GM23338 (cell line): Measurements from ENCODE around the gene NLGN1. TPM values are rescaled to one million over a fixed set of nuclear protein-coding genes. Genes with fewer than 3 reads are reported as not detected.

Experiments
- ATAC-seq: fragments of 200-7000 bp; cut with Tn5 transposase; 3 replicates; pipeline ENCODE4 v1.9.1; 2020
- DNase-seq: peaks from one replicate; pipeline ENCODE4 v3.0.0-alpha.2; 2015; ENCODE audit warnings: low spot score
- H2AFZ ChIP-seq: fragments of 200-600 bp; sonication (generic); 2 replicates; pipeline ENCODE4 v1.8.0; 2016; ENCODE audit warnings: antibody characterized with exemption, mild to moderate bottlenecking, moderate library complexity
- H3F3A ChIP-seq: fragments of 200-600 bp; sonication (generic); replicated peaks from 2 replicates; pipeline ENCODE4 v1.8.0; 2017; ENCODE audit warnings: antibody characterized with exemption, mixed run types, low read depth
- H3K27ac ChIP-seq: fragments of 200-600 bp; sonication (generic); 2 replicates; pipeline ENCODE4 v1.6.1; 2016; ENCODE audit warnings: low read depth
- H3K27me3 ChIP-seq: fragments of 200-600 bp; sonication (generic); 2 replicates; pipeline ENCODE4 v1.8.0; 2016; ENCODE audit warnings: mild to moderate bottlenecking, mixed run types, moderate library complexity; ENCODE audit not compliant: insufficient read depth
- H3K36me3 ChIP-seq: fragments of 200-600 bp; sonication (generic); 2 replicates; pipeline ENCODE4 v1.8.0; 2016; ENCODE audit warnings: mild to moderate bottlenecking; ENCODE audit not compliant: insufficient read depth
- H3K4me1 ChIP-seq: fragments of 200-600 bp; sonication (generic); 2 replicates; pipeline ENCODE4 v1.8.0; 2016; ENCODE audit warnings: mild to moderate bottlenecking, moderate library complexity; ENCODE audit not compliant: insufficient read depth
- H3K4me2 ChIP-seq: fragments of 200-600 bp; sonication (generic); 2 replicates; pipeline ENCODE4 v1.7.1; 2017; ENCODE audit warnings: mixed run types
- H3K4me3 ChIP-seq: fragments of 200-600 bp; sonication (generic); 2 replicates; pipeline ENCODE4 v1.6.1; 2016; ENCODE audit warnings: mixed run types
- H3K79me2 ChIP-seq: fragments of 200-600 bp; sonication (generic); replicated peaks from 2 replicates; pipeline ENCODE4 v1.8.0; 2017; ENCODE audit warnings: mild to moderate bottlenecking; ENCODE audit not compliant: insufficient read depth
- H3K9me2 ChIP-seq: fragments of 200-600 bp; sonication (generic); 2 replicates; pipeline ENCODE4 v1.8.0; 2017; ENCODE audit not compliant: insufficient read depth
- H4K20me1 ChIP-seq: fragments of 200-600 bp; sonication (generic); replicated peaks from 2 replicates; pipeline ENCODE4 v1.8.0; 2017; ENCODE audit warnings: mild to moderate bottlenecking; ENCODE audit not compliant: insufficient read depth
- H3K27ac Mint-ChIP-seq: 2 replicates; pipeline ENCODE4 v1.8.0; 2020; ENCODE audit warnings: inconsistent platforms, mild to moderate bottlenecking, moderate library complexity, mixed read lengths
- H3K27me3 Mint-ChIP-seq: 3 replicates; pipeline ENCODE4 v1.8.0; 2022; ENCODE audit warnings: low read depth, mild to moderate bottlenecking, moderate library complexity, mixed read lengths, inconsistent platforms; ENCODE audit not compliant: insufficient read depth, poor library complexity
- H3K36me3 Mint-ChIP-seq: 3 replicates; pipeline ENCODE4 v1.8.0; 2021; ENCODE audit warnings: low read depth, mild to moderate bottlenecking, inconsistent platforms, moderate library complexity, mixed read lengths
- H3K4me1 Mint-ChIP-seq: 3 replicates; pipeline ENCODE4 v1.8.0; 2020; ENCODE audit warnings: mild to moderate bottlenecking, inconsistent platforms, mixed read lengths
- H3K4me3 Mint-ChIP-seq: 3 replicates; pipeline ENCODE4 v1.8.0; 2021; ENCODE audit warnings: moderate library complexity, mild to moderate bottlenecking, inconsistent platforms, mixed read lengths
- H3K9me3 Mint-ChIP-seq: 3 replicates; pipeline ENCODE4 v1.8.0; 2020; ENCODE audit warnings: moderate library complexity, mild to moderate bottlenecking, inconsistent platforms, mixed read lengths
- CREB1 ChIP-seq: fragments of 250-450 bp; sonication (Bioruptor Pico); IDR thresholded peaks from 2 replicates; pipeline ENCODE4 v1.5.0; 2020; ENCODE audit warnings: low read depth, mild to moderate bottlenecking, moderate library complexity
- EZH2 ChIP-seq: fragments of 200-600 bp; sonication (generic); IDR thresholded peaks from one replicate; pipeline ENCODE4 v1.8.0; 2017; ENCODE audit warnings: antibody characterized with exemption, mild to moderate bottlenecking, low read depth; ENCODE audit not compliant: unreplicated experiment
- EZH2phosphoT487 ChIP-seq: fragments of 200-600 bp; sonication (generic); IDR thresholded peaks from one replicate; pipeline ENCODE4 v1.8.1; 2018; ENCODE audit warnings: antibody characterized with exemption; ENCODE audit not compliant: unreplicated experiment
- JUNB ChIP-seq: IDR thresholded peaks from one replicate; pipeline ENCODE4 v1.6.1; 2016; ENCODE audit warnings: antibody characterized with exemption; ENCODE audit not compliant: unreplicated experiment
- NANOG ChIP-seq: IDR thresholded peaks from 2 replicates; pipeline ENCODE4 v1.6.1; 2016; ENCODE audit warnings: antibody characterized with exemption, borderline replicate concordance
- POLR2AphosphoS5 ChIP-seq: IDR thresholded peaks from 2 replicates; pipeline ENCODE4 v1.6.1; 2016; ENCODE audit warnings: antibody characterized with exemption, low read depth
- STAT1 ChIP-seq: IDR thresholded peaks from one replicate; pipeline ENCODE4 v1.6.1; 2016; ENCODE audit warnings: antibody characterized with exemption; ENCODE audit not compliant: unreplicated experiment
- ZNF114 ChIP-seq: fragments of 250-450 bp; sonication (Bioruptor Pico); IDR thresholded peaks from 2 replicates; pipeline ENCODE4 v1.5.0; 2020; ENCODE audit warnings: mild to moderate bottlenecking, moderate library complexity
- ZNF331 ChIP-seq: fragments of 250-450 bp; sonication (Bioruptor Pico); IDR thresholded peaks from 2 replicates; pipeline ENCODE4 v1.5.0; 2020; ENCODE audit warnings: low read depth, mild to moderate bottlenecking, moderate library complexity
- polyA plus RNA-seq: library from polyadenylated mRNA; unstranded; fragments of >200 nt; fragmentation: Nextera tagmentation; extraction: Ambion mirVana; gene quantifications from 2 replicates; pipeline ENCODE4 v1.2.1, GENCODE V29; 2016
- total RNA-seq: library from RNA; depleted of rRNA; stranded (reverse); fragments of >200 nt; shearing (Covaris generic); gene quantifications from 2 replicates; pipeline ENCODE4 v1.2.3, GENCODE V29; 2014
- TF ChIP-seq, protein P1 (sequence below): fragments of 250-450 bp; sonication (Bioruptor Pico); IDR thresholded peaks from 2 replicates; pipeline ENCODE4 v1.5.0; 2020; ENCODE audit warnings: mild to moderate bottlenecking, moderate library complexity
- TF ChIP-seq, protein P2 (sequence below), 2 experiments: fragments of 200-600 bp in 1 of 2; sonication (generic) in 1 of 2; conservative IDR thresholded peaks; 2 replicates each; pipeline versions ENCODE4 v1.5.1 to v1.6.1; 2016 to 2017; ENCODE audit warnings: antibody characterized with exemption in 2 of 2, low read depth in 2 of 2, mild to moderate bottlenecking in 2 of 2, moderate library complexity in 1 of 2
- TF ChIP-seq, protein P3 (sequence below): IDR thresholded peaks from one replicate; pipeline ENCODE4 v1.6.1; 2018; ENCODE audit warnings: antibody characterized with exemption; ENCODE audit not compliant: unreplicated experiment
- TF ChIP-seq, protein P4 (sequence below): IDR thresholded peaks from 2 replicates; pipeline ENCODE4 v1.6.1; 2016; ENCODE audit warnings: antibody characterized with exemption

The NLGN1 gene
- total and polyA plus RNA-seq, 2 experiments from 2014 or later, result 6.5 to 18.6 TPM

DNA sequence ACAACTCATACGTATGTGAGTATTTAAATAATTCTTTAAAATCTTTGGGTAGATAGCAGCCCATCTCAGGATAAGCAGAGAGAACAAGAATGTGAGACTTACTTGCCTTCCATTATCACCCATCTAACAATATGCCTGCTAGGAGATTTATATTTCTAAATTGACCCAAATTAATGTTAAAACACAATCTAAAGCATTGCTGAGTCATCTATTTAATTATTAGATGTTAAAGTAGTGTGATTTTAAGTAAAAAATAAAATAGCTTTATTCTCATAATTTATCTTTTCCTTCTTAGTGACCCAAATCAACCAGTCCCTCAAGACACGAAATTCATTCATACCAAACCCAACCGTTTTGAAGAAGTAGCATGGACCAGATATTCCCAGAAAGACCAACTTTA is 882.6 kb downstream of the NLGN1 start (continued):
- TF ChIP-seq, protein P1, sequence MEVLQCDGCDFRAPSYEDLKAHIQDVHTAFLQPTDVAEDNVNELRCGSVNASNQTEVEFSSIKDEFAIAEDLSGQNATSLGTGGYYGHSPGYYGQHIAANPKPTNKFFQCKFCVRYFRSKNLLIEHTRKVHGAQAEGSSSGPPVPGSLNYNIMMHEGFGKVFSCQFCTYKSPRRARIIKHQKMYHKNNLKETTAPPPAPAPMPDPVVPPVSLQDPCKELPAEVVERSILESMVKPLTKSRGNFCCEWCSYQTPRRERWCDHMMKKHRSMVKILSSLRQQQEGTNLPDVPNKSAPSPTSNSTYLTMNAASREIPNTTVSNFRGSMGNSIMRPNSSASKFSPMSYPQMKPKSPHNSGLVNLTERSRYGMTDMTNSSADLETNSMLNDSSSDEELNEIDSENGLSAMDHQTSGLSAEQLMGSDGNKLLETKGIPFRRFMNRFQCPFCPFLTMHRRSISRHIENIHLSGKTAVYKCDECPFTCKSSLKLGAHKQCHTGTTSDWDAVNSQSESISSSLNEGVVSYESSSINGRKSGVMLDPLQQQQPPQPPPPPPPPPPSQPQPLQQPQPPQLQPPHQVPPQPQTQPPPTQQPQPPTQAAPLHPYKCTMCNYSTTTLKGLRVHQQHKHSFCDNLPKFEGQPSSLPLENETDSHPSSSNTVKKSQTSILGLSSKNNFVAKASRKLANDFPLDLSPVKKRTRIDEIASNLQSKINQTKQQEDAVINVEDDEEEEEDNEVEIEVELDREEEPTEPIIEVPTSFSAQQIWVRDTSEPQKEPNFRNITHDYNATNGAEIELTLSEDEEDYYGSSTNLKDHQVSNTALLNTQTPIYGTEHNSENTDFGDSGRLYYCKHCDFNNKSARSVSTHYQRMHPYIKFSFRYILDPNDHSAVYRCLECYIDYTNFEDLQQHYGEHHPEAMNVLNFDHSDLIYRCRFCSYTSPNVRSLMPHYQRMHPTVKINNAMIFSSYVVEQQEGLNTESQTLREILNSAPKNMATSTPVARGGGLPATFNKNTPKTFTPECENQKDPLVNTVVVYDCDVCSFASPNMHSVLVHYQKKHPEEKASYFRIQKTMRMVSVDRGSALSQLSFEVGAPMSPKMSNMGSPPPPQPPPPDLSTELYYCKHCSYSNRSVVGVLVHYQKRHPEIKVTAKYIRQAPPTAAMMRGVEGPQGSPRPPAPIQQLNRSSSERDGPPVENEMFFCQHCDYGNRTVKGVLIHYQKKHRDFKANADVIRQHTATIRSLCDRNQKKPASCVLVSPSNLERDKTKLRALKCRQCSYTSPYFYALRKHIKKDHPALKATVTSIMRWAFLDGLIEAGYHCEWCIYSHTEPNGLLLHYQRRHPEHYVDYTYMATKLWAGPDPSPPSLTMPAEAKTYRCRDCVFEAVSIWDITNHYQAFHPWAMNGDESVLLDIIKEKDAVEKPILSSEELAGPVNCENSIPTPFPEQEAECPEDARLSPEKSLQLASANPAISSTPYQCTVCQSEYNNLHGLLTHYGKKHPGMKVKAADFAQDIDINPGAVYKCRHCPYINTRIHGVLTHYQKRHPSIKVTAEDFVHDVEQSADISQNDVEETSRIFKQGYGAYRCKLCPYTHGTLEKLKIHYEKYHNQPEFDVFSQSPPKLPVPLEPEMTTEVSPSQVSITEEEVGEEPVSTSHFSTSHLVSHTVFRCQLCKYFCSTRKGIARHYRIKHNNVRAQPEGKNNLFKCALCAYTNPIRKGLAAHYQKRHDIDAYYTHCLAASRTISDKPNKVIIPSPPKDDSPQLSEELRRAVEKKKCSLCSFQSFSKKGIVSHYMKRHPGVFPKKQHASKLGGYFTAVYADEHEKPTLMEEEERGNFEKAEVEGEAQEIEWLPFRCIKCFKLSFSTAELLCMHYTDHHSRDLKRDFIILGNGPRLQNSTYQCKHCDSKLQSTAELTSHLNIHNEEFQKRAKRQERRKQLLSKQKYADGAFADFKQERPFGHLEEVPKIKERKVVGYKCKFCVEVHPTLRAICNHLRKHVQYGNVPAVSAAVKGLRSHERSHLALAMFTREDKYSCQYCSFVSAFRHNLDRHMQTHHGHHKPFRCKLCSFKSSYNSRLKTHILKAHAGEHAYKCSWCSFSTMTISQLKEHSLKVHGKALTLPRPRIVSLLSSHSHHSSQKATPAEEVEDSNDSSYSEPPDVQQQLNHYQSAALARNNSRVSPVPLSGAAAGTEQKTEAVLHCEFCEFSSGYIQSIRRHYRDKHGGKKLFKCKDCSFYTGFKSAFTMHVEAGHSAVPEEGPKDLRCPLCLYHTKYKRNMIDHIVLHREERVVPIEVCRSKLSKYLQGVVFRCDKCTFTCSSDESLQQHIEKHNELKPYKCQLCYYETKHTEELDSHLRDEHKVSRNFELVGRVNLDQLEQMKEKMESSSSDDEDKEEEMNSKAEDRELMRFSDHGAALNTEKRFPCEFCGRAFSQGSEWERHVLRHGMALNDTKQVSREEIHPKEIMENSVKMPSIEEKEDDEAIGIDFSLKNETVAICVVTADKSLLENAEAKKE (CRISPR knock-in tag), result no peak
- TF ChIP-seq POLR2AphosphoS5, result no peak
- TF ChIP-seq, protein P2, sequence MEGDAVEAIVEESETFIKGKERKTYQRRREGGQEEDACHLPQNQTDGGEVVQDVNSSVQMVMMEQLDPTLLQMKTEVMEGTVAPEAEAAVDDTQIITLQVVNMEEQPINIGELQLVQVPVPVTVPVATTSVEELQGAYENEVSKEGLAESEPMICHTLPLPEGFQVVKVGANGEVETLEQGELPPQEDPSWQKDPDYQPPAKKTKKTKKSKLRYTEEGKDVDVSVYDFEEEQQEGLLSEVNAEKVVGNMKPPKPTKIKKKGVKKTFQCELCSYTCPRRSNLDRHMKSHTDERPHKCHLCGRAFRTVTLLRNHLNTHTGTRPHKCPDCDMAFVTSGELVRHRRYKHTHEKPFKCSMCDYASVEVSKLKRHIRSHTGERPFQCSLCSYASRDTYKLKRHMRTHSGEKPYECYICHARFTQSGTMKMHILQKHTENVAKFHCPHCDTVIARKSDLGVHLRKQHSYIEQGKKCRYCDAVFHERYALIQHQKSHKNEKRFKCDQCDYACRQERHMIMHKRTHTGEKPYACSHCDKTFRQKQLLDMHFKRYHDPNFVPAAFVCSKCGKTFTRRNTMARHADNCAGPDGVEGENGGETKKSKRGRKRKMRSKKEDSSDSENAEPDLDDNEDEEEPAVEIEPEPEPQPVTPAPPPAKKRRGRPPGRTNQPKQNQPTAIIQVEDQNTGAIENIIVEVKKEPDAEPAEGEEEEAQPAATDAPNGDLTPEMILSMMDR (conservative IDR thresholded peaks at IDR 0.05; ENCODE audit: low read depth in 2 of 2), result no peak
- no peak for TF ChIP-seq ZNF114 (CRISPR knock-in tag)
- no peak for TF ChIP-seq EZH2

DNA sequence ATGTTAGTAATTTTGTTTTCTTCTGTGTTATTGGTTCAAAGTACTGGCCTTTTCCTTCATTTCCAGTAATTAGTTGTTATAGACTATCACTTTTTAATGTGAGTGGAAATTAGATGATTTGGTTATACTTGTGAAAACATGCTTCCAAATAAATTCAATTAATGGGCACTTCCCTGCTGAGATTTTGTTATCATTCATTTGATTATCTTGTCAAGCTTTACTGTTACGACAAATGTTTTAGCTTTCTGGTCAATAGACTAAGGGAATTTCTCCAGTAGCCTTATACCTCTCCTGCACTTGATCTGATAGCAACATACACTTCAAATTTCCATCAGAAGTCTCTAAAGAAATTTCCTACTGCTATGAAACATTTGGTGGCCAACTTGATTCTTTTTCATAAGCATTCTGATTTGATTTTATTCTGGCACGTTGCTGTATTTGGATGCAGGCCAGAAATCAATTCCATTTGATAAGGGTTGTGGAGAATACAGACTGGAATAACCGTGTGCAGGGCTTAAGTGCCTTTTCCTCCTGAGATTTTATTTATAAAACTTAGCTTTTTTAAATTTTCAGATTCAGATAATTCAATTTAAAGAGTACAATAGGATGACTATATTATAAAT is 887.8 kb downstream of the NLGN1 start:
- Mint-ChIP-seq H3K4me1 (peaks cover 32% of the 10 kb centered on the region), H3K27me3 (no peaks in the 10 kb centered on the region), H3K9me3 (no peaks in the 10 kb centered on the region), H3K4me3 (no peak overlapping the region), H3K36me3 (peaks cover 4% of the 10 kb centered on the region; the same call in 1 of the 3 replicates), H3K27ac (no peak overlapping the region; the same call in 1 of the 2 replicates)
- Histone ChIP-seq H4K20me1 (no peaks in the 10 kb centered on the region), H2AFZ (no peak overlapping the region), H3F3A (no peaks in the 10 kb centered on the region), H3K79me2 (no peaks in the 10 kb centered on the region), H3K9me2 (no peaks in the 10 kb centered on the region), H3K27me3 (no peaks in the 10 kb centered on the region), H3K4me3 (no peak overlapping the region), H3K4me1 (peaks cover 38% of the 10 kb centered on the region), H3K4me2 (no peak overlapping the region), H3K36me3 (no peaks in the 10 kb centered on the region), H3K27ac (no peak overlapping the region)
- DNase-seq (no peak), ATAC-seq (no peak)
- TF ChIP-seq STAT1 (no peak), CREB1 (no peak), ZNF114 (CRISPR knock-in tag) (no peak), EZH2 (no peak), ZNF331 (CRISPR knock-in tag) (no peak), POLR2AphosphoS5 (no peak), NANOG (no peak), JUNB (no peak), EZH2phosphoT487 (no peak)
- TF ChIP-seq, protein P3, sequence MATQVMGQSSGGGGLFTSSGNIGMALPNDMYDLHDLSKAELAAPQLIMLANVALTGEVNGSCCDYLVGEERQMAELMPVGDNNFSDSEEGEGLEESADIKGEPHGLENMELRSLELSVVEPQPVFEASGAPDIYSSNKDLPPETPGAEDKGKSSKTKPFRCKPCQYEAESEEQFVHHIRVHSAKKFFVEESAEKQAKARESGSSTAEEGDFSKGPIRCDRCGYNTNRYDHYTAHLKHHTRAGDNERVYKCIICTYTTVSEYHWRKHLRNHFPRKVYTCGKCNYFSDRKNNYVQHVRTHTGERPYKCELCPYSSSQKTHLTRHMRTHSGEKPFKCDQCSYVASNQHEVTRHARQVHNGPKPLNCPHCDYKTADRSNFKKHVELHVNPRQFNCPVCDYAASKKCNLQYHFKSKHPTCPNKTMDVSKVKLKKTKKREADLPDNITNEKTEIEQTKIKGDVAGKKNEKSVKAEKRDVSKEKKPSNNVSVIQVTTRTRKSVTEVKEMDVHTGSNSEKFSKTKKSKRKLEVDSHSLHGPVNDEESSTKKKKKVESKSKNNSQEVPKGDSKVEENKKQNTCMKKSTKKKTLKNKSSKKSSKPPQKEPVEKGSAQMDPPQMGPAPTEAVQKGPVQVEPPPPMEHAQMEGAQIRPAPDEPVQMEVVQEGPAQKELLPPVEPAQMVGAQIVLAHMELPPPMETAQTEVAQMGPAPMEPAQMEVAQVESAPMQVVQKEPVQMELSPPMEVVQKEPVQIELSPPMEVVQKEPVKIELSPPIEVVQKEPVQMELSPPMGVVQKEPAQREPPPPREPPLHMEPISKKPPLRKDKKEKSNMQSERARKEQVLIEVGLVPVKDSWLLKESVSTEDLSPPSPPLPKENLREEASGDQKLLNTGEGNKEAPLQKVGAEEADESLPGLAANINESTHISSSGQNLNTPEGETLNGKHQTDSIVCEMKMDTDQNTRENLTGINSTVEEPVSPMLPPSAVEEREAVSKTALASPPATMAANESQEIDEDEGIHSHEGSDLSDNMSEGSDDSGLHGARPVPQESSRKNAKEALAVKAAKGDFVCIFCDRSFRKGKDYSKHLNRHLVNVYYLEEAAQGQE, result no peak
- TF ChIP-seq, protein P4, sequence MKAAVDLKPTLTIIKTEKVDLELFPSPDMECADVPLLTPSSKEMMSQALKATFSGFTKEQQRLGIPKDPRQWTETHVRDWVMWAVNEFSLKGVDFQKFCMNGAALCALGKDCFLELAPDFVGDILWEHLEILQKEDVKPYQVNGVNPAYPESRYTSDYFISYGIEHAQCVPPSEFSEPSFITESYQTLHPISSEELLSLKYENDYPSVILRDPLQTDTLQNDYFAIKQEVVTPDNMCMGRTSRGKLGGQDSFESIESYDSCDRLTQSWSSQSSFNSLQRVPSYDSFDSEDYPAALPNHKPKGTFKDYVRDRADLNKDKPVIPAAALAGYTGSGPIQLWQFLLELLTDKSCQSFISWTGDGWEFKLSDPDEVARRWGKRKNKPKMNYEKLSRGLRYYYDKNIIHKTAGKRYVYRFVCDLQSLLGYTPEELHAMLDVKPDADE, result no peak
